ENCODE measurements around the gene DCHS2.
A peak's percentile ranks its signal among the peaks of the same experiment; 100 is the strongest.

DCHS2 gene

DNA sequence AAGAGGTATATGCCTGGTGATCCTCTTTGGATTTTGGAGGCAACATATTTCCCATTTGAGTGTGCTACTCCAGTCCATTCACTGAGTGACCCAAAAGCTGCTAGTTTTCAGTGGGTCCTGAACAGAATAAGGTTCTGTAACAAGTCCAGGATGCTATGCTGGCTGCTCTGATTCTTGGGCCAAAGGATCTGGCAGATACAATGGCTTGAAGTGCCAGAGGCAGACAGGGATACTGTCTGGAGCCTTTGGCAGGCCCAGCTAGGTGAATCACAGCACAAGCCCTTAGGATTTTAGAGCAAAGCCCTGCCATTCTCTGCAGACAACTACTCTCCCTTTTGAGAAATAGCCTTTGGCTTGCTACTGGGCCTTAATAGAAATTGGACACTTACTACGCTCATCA is 40.6 kb downstream of the DCHS2 start:
- no peak for DNase-seq (ENCODE audit: low spot score)

DNA sequence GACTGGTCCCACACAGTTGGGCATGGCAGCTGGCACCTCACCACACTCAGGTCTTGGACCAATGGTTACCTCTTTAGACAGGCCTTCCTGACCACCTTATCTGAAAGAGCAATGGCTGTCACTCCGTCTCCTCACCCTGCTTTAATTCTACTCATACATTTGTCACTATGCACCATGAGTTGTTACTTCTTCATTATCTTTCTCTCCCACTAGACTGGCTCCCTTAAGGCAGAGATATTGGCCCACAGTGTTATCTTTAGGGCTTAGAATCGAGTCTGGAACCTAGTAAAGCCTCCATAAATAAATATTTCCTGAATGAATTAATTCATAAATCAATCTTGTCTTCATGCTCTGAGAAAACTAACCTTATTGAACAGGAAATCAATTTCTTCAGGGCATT is 46.6 kb downstream of the DCHS2 start:
- DNase-seq (ENCODE audit: low spot score): no peak

DNA sequence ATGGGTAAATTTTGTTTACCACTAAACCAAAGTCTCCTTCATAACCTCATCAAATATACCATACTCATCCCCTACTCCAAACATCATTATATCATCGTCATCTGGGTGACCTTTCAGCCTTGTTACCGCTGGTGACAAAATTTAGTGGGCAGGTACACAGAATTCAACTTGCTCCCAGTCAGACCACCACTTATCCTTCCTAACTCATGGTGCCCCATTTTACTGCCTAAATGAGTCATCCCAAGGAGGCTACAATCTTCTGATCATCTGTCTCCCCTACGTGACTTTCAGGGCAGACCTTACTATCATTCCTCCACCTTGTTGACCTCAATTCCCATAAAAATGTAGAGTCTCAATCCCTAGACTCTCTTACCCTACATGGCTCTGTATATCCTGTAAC is 49.6 kb downstream of the DCHS2 start:
- no peak for DNase-seq (ENCODE audit: low spot score)

DNA sequence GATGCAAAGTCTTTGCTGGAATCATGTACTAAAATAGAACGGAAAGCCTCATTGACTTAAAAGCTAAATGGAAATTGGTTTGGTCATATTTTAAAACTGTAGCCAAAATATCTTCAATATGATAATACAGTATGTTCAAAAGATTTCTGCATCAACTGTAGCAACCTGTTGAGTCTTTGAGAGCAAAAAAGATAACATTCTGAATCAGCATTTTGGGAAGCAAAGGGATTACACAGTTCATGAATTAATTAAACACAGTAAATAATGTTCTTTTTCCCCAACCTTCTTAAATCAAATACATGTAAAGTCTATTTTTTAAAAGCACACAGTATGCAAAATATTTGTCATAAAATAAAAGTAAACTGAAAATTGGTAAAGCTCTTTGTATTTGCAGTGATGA is 50.5 kb downstream of the DCHS2 start:
- DNase-seq (ENCODE audit: low spot score): no peak

DNA sequence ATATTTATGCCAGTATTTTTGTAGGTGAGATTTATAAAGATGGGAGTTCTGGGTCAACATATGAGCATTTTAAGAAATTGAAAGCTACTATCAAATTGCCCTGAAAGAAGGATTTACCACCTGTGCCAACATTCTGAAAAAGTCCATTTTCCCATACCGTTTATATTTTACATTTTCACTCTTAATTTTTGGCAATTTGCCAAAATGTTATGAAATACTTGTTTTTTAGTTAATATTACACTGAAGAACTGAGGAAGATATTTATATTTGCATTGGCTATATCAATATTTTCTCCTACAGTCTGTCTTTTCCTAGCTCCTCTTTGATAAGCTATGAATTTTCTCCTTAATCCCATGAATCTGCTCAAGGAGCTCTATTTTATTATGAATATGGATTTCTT is 52.4 kb downstream of the DCHS2 start:
- DNase-seq (ENCODE audit: low spot score): no peak

DNA sequence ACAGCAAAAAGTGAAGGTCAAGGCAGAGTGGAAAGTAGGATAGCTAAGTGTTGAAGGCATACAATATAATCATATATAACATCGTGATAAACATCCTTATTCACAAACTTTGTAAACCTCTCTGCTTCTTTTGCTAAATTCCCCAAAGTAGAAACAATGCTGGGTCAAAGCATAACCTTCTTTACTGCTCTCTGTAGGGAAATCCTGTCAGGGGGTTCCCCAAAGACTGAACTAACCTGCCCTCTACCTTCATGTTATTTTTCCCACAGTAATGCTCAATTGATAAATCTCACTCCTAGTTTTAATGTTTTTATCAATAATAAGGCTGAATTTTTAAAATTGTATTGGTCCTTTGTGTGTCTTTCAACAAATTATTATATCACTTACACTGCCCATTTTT is 55.7 kb downstream of the DCHS2 start:
- no peak for DNase-seq (ENCODE audit: low spot score)

DNA sequence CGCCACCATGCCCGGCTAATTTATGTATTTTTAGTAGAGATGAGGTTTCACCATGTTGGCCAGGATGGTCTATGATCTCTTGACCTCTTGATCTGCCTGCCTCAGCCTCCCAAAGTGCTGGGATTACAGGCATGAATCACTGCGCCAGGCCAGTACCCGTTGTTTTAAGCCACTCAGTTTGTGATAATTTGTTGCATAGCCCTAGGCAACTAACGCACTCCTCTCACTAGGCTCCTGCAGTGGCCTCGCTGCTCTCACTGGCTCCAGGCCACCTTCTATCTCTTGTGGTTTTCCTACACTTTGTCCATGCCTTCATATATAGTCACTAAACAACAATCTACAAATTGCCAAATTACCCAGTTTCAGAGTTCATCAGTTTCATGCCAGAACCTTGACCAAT is 58.1 kb downstream of the DCHS2 start:
- no peak for DNase-seq (ENCODE audit: low spot score)

DNA sequence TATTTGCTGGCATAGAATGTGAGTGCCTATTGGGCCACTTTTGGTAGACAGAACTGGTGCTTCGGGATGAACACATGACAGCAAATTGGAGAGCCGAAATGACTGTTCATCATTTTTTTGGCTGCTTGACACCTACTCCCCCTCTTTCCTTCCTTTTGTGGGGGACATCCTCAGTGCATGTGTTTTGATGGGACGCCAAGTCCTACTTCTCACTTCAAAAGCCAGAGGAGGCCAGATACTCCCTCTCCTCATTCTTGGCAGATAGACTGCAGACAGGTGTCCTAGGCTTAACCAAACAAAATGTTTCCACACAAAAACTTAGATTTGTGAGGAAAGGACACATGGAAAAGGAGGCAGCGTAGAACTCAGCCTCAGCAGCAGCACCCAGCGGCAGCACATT is 62.4 kb downstream of the DCHS2 start:
- no peak for DNase-seq (ENCODE audit: low spot score)

DNA sequence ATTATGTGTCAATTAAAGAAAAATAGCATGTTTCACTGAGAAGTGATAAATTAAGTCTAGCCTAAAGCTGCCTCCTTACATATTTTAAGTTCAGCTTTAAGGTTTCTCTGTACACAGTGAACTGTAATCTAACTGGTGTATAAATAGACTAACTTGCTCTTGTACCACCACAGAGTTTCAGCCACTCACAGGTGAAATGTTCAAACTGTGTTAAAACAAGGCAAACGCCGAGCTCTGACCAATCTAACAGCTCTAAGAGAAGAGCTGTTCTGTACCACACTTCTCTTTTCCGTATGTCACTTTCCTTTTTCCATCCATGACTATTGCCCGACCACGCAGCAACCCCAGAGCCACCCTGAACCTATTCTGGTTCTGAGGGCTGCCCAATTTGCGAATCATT is 64.5 kb downstream of the DCHS2 start:
- DNase-seq (ENCODE audit: low spot score): no peak

DNA sequence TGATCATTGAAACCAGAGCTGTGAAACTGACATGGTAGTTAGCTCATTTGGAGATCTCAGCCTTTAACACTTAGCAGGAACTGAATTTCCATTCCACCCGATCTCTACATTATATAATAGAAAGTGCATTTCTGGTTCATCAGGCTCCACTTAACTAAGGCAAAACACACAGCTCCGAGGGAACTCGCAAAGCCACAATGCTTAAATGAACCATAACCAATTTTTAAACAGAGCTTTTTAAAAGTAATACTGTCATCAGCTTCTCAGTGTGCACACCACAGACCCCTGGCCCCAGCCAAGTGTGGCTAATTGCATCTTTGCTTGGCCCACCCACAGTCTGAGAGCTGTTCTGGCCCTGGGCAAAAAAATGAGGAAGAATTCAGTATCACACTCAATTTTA is 66.1 kb downstream of the DCHS2 start:
- no peak for DNase-seq (ENCODE audit: low spot score)

DNA sequence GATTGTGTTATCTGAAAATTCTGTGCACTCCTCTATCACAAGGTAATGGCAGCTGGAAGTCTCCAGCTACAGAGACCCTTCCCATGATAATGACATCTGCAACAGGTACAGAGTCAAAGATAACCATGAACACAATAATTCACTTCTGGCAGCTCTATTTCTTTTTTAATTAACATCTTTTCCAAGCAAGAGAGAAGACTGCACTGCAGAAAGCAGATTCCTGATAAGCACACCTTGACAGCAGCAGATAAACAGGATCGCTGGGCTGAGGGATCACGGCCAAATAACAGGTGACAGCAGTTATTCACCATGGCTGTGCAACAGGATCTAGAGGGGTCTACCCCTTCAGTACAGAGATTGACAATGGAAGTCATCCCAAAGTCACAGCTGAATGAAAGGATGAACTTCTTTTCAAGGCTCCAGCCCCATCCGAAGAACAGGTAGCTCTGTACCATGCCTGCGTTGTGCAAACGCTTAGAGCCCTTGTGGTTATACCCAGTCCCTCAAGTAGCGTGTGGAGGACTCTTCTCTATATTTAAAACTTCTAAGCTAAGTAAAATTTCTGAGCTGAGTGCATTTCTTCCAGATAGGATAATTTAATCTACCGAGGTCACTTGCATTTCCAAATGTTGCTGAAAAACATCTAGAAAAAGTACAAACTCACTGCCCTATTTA is 66.7 kb downstream of the DCHS2 start:
- no peak for DNase-seq (ENCODE audit: low spot score)

DNA sequence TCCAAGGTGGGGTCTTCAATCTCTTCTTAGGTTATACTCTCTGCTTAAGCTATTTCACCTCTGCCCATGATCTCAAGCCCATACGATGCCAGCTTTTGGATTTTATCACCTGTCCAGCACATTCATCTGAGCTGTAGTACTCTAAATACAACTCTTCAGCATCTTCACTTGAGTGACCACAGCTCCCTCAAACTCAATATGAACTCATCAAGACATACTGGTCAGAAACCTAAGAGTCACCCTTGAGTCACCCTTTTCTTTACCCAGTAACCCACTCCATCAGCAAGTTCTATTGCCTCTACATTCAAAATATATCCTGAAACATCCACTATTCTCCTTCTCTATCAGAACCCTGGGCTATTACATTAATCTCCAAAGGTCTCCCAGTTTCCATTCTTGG is 69.4 kb downstream of the DCHS2 start:
- no peak for DNase-seq (ENCODE audit: low spot score)

DNA sequence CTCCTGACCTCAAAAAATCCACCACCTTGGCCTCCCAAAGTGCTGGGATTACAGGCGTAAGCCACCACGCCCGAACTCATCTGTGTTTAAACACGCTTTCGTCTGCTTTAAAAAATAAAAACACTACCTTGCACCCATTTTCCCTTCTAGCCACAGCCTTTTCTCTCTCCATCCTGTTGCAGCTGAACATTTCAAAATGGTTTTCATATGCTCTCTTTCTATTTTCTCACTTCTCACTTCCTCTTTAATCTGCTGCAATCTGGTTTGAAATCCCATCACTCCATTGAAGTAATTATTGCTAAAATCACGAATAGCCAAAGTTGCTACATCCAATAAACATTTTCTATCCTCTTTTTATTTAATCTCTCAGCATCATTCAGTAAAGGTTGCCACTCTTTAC is 70.0 kb downstream of the DCHS2 start:
- no peak for DNase-seq (ENCODE audit: low spot score)

DNA sequence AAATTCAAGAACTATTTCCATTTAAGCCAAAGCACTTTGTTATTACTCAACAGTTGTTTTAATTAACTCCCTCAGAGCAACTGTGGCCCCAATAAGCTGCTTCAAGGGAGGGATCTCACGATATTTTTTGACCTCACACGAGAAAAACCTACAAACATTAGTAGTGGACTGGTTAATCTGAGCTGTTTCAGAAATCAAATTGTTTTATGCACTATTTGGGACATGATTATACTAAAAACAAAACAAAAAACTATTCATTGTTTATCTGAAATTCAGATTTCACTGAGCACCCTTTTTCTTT is 74.3 kb downstream of the DCHS2 start:
- DNase-seq (ENCODE audit: low spot score): no peak

DNA sequence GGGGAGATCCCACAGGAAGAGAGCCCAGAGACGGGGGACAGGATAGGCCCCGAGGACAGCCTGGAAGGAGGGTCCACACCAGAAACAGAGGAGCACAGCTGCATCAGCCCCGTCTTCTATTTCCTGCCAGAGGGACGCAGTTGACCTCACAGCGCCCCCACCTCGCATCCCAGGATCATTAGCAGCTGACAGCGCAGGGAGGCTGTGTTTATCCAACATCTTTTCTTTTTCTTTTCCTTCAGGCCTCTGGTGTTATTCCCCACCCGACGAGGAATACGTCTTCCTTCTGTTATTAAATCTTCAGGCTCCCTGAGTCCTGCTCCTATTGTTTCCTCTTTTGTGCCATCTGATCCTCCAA is 75.4 kb downstream of the DCHS2 start:
- DNase-seq (ENCODE audit: low spot score): peak; percentile 12

DNA sequence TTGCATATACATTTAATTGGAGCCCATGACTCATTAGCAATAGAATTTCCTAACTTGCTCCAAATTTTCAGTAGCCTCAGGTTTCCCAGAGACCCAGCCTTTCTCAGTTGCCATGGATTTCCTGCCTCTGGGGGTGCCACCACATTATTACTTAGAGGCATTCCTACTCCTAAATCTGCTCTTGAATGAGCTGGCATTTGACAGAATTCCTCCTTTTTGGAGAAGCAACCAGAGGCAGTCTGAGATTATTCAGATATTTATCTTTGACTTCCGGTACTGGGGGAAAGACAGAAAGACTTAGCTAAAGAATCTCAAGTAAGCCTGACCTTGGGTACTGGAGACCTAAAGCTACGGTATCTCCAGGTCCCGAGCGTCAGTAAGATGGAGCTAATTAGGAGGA is 76.3 kb downstream of the DCHS2 start:
- no peak for DNase-seq (ENCODE audit: low spot score)

DNA sequence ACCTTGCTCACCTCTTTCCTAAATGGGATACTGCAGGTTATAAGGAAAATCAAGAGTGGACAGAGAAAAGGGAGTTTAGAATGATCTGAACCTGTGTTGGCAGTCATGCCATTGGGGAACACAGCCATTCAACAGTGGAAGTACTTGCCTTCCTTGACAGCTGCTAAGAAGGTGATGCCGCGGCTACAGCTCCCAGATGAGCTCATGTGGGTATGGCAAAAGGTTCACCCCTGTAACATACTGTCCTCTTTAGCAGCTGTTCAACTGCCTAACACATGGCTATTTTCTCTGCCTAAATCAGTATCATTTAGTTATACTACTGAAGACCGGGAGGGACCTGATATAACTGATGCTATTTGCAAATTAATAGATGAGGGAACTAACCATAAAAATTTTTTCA is 76.8 kb downstream of the DCHS2 start:
- DNase-seq (ENCODE audit: low spot score): no peak

DNA sequence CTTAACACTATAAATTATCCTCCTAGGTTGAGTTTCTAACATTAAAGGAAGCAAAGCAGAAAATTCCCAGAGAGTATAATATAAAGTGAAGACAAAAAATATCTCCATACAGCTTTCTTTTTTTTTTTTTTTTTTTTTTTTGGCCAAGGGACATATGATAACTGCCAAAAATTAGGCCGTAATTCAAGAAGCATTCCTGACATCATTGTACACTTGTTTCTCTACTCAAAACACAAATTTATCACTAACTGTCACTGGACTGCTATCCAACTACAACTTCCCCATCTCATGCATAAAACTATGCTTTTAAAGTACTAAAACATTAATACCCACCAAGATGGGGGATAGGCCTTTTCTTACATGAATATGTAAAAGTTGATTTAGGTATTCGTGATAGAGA is 77.2 kb downstream of the DCHS2 start:
- no peak for DNase-seq (ENCODE audit: low spot score)

DNA sequence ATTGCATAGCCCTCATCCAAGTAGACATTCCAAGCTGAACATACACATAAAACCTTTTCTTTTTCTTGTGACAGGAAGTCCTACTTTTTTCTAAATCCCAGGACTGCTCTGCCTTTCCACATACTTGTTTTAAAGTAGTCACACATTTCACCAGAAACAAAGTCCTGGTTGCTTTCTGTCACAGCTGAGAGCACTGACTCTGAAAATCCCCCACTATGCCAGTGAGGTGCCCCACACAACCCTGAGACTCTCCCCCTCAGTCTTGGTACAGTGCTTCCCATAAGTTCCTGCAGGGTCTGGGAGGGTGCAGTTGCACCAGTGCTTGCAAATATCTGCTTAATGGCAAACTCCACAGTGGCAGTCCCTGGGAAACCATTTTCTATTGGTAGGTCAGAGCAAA is 84.2 kb downstream of the DCHS2 start:
- no peak for DNase-seq (ENCODE audit: low spot score)

DNA sequence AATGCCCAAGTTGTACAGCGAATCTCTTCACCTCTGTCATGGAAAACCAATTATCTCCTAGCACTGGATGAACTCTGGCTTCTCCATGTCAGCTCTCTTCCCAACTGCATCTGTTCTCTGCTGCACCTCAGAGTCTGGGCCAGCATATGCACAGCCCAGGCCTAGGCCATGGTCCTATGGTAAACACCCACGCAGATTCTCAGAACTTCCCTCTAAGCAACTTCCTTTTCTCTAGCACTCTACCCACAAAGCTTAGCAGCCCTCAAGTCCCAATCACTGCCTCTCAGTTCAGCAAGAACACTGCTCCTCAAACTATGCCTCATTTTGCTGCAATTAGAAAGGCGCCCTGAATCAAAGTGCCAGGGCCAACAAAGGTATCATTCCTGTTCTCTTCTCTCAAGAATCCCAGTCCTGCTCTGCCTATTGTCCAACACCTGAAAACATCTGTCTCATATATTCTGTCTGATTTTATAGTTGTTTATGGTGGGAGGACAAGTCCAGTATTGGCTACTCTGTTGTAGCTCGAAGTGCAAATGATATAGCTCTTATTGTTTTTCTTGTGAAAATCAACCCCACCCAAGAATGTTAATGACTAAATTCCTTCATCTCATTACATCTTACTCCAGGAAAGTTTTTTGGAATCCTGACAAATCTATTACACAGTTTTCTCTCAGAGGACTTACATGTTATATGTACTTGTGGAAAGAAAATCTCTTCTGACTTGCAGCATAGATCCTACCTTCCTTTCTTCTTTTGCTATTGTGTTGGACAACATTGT is 85.4 kb downstream of the DCHS2 start:
- no peak for DNase-seq (ENCODE audit: low spot score)

DNA sequence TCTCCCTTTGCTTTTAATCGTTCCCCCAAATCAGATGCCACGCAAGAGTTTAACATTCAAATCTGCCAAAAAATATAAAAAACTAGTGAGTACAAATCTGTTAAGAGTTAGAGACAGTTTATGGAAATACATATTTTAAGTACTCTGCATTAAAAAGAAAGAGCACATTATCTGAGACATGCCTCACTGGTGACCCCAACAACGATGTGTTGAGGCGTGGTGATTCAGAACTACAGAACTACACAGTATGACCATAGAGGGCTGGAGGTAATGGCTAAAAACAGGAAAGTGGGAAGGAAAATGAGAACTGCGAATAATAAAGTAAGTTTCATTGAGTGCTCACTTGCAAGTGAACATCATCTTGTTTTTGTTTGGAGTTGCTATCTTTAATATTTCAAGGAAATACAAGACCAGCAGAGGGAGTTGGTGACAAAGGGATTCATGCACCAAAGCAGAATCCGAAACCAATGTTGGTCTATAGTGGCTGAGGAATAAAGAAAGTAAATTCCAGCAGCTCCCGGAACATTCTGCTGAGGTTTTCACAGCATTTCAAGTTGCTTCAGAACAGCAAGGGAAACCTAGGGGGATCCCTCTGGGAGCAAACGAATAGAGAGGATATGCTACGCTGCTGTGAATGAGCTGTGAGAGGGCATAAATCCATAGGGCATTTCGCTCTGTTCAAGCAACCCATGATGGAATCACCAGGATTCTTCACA is 92.2 kb downstream of the DCHS2 start:
- no peak for DNase-seq (ENCODE audit: low spot score)

DNA sequence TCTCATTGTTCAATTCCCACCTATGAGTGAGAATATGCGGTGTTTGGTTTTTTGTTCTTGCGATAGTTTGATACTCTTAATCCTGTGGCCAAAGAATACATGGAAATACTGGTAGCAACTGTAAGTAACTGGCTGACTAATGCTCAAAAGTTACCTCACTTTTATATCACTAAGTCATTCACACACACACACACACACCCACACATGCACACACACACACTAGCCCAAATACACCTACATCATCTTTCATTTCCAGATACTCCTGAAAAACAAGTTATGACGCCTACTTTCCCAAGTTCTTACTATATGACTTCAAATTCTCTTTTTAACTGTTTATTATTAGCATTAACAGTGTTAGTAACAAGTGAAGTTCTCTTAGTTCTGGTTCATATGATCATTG is 101.3 kb downstream of the DCHS2 start:
- no peak for DNase-seq (ENCODE audit: low spot score)

DNA sequence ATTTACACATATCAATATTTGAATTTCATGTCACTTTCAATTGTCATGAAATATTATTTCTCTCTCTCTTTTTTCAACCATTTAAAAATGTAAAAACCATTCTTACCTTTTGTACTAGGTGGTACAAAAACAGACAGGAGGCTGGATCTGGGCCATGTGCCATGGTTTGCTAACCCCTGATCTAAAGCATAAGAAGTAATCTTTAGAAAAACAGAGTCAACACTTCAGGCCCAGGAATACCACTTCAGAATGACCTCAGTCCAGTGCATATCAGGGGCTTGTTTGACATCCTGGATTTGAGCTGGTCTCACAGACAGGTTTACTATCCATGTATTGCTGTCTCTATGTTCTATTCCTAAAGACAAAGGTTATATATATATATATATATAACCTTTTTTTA is 102.5 kb downstream of the DCHS2 start:
- DNase-seq (ENCODE audit: low spot score): no peak

DNA sequence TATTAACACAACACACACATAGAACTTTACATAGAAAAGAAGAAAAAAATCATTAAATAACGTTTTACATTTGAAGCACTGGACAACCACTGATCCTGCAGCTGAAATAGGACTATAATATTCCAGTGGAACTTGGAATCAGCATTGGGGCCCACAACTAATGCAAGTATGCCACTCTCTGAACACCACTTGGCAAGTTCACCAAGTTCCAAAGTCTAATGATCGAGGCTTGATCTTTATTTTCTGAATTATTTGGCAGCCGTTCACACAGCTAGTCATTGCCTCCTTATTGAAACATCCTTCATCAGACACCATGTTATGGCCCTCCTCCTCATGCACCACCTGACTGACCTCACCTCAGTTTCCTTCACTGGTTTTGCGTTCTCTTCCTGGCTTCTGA is 107.6 kb downstream of the DCHS2 start:
- DNase-seq (ENCODE audit: low spot score): no peak
